ENCODE data around the gene TSPAN9. TPM values are rescaled to one million over a fixed set of nuclear protein-coding genes. Genes with fewer than 3 reads are reported as not detected.

TSPAN9 gene
- total and polyA plus RNA-seq, 11 donors: 70.0 to 387 (median 151) TPM

DNA sequence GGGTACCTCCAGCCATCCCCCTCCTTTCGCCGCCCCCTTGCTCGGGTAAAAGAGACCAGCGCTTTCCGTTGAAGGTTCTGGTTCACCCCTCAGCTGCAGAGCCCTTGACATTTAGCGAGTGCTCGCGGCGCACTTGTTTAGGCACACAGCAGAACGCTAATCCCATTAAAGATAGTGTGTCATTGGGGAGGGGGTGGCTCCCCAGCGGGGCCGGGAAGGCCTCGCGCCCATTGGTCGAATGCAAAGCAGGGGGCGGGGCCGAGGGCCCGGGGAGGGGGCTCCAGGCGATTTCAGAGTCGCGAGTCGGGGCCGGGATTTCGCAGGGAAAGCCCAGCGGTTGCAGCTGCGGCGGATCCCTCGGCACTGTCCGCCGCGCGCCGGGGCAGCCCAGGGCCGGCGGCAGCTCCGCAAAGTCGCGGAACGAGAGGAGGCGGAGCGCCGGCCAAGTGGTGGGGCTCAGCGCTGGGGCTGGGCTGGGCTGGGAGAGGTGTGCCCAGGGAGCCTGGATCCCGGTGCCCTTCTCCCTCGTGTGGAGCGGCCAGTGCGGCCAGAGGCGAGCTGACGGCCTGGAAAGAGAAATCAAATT, 122.9 kb downstream of the TSPAN9 start:
- TF ChIP-seq, protein P1, sequence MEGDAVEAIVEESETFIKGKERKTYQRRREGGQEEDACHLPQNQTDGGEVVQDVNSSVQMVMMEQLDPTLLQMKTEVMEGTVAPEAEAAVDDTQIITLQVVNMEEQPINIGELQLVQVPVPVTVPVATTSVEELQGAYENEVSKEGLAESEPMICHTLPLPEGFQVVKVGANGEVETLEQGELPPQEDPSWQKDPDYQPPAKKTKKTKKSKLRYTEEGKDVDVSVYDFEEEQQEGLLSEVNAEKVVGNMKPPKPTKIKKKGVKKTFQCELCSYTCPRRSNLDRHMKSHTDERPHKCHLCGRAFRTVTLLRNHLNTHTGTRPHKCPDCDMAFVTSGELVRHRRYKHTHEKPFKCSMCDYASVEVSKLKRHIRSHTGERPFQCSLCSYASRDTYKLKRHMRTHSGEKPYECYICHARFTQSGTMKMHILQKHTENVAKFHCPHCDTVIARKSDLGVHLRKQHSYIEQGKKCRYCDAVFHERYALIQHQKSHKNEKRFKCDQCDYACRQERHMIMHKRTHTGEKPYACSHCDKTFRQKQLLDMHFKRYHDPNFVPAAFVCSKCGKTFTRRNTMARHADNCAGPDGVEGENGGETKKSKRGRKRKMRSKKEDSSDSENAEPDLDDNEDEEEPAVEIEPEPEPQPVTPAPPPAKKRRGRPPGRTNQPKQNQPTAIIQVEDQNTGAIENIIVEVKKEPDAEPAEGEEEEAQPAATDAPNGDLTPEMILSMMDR (IDR thresholded peaks at IDR 0.05): no peak
- TF ChIP-seq POLR2A (IDR thresholded peaks at IDR 0.05): peak in 1 of 2 donors; percentile 14
- WGBS, 4 donors: 6 to 31% (median 28%) methylated on average over 31 to 49 of the region's 49 CpGs
- Histone ChIP-seq H3K4me3 (peak overlapping the region; percentile 30 to 86 (median 65)), H3K27ac (peak overlapping the region; percentile 55 to 97 (median 86)), H3K27me3 (peaks cover 0 to 33% (median 0%) of the 10 kb centered on the region in 9 donors), H3K4me1 (peaks cover 0 to 73% (median 30%) of the 10 kb centered on the region in 12 donors), H3K9me3 (no peaks in the 10 kb centered on the region), H3K36me3 (no peaks in the 10 kb centered on the region)
- intact Hi-C loops (cut with DNase I): loop anchor here in 9 of 10 donors (1.0 to 10.0 kb wide), 11 partner anchors 43 to 128 kb away; partner anchors contain the start of gene TSPAN9 (in 2 of the 9)
- ATAC-seq (peak; percentile 48 to 73 (median 60)), DNase-seq (peak; percentile 72 to 82 (median 74))

DNA sequence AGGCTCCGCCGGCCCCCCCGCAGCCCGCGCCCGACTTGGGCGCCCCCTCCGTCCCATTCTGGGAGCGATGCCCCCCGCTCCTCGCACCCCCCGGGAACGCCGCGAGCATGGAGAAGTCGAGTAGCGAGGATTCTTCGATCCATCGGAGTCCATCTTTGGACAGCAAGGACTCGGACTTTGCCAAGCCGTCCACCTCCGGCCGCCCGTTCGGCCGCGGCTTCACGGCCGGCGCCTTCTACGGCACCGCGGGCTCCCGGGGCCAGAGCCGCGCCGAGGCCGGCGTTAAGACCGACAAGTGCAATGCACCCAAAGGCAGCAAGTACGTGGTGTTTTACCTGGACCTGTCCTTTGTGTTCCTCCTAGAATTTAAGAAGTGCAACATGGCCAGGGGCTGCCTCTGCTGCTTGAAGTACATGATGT, 123.6 kb downstream of the TSPAN9 start:
- Histone ChIP-seq H3K9me3 (no peaks in the 10 kb centered on the region), H3K27me3 (peaks cover 0 to 33% (median 0%) of the 10 kb centered on the region in 9 donors), H3K4me1 (peaks cover 0 to 73% (median 35%) of the 10 kb centered on the region in 12 donors), H3K27ac (peak overlapping the region; percentile 55 to 97 (median 86)), H3K4me3 (peak overlapping the region; percentile 30 to 86 (median 65)), H3K36me3 (no peaks in the 10 kb centered on the region)
- DNase-seq: no peak
- peak in 1 of 4 donors; percentile 0 for ATAC-seq
- intact Hi-C loops (cut with DNase I): loop anchor here in 9 of 10 donors (1.0 to 10.0 kb wide), 11 partner anchors 44 to 129 kb away; partner anchors contain the start of gene TSPAN9 (in 2 of the 9)
- WGBS, 4 donors: 18 to 36% (median 24%) methylated on average over 13 to 41 of the region's 41 CpGs
- no peak for TF ChIP-seq POLR2A (IDR thresholded peaks at IDR 0.05)
- TF ChIP-seq, protein P1 (IDR thresholded peaks at IDR 0.05): peak in 1 of 12 donors; percentile 16

DNA sequence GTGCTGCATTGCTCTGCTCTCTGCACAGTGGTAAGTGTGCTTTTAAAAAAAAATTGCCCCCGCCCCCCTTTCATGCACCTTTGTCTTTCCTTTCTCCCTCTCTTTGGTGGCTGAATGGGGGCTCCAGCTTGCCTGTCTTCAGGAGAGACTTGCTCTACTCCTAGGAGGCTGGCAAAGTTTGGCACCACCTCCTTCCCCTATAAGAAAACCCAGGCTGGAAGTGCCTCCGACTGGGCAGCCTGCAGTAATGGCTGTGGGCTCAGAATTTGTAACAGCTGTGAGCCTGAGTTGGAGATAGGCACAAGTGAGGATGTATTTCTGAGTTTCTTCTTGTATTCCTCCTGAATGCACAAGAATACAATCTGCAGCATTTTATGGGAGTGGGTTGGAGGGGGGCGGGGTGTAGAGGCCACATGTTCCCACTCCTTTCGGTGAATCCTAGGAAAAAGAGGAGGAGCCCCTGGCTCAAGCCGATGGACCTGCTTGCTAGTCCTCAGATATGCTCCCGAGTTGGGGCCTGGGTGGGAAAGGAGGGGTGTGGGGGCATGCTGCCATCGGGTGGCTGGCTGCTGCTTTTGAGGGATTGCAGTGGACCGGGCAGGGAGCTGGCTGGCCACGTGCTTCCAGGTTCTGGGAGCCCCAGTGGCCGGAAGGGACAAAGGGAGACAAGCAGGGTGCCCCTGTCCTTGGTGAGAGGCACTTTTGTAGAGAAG, 124.3 kb downstream of the TSPAN9 start:
- peaks cover 0 to 33% (median 0%) of the 10 kb centered on the region in 9 donors for H3K27me3 ChIP-seq
- WGBS, 4 donors: 41 to 50% (median 44%) methylated on average over 10 of the region's 10 CpGs
- H3K4me3 ChIP-seq: peak overlapping the region; percentile 30 to 86 (median 65)
- DNase-seq (peak; percentile 61 to 73 (median 69)), ATAC-seq (peak; percentile 4 to 36 (median 16))
- peak overlapping the region; percentile 63 to 97 (median 86) for H3K27ac ChIP-seq
- H3K4me1 ChIP-seq: peaks cover 0 to 78% (median 40%) of the 10 kb centered on the region in 12 donors
- H3K36me3 ChIP-seq: peaks cover 0 to 5% (median 0%) of the 10 kb centered on the region in 9 donors
- intact Hi-C loops (cut with DNase I): loop anchor here (2.0 to 10.0 kb wide), 14 partner anchors 44 to 129 kb away; partner anchors contain the start of gene TSPAN9 (in 3 of the 10)
- no peak for TF ChIP-seq POLR2A (IDR thresholded peaks at IDR 0.05)
- TF ChIP-seq, protein P1 (IDR thresholded peaks at IDR 0.05): peak in 2 of 12 donors; percentile 1 to 5
- H3K9me3 ChIP-seq: no peaks in the 10 kb centered on the region

Measured in heart left ventricle (tissue), 16 donors.